Myocyte (in vitro differentiated cells): ENCODE measurements around the gene RPL21. TPM values are rescaled to one million over a fixed set of nuclear protein-coding genes. Genes with fewer than 3 reads are reported as not detected.

Experiments
- DNase-seq: peaks from one replicate; pipeline ENCODE4 v3.0.0-alpha.2; 2012; ENCODE audit warnings: low read depth
- total RNA-seq: library from RNA; depleted of rRNA; stranded (reverse); fragments of >200 nt; gene quantifications from 2 replicates; pipeline ENCODE4 v1.2.3, GENCODE V29; 2014

The RPL21 gene
- total RNA-seq, 1 donor from 2014 or later, result 773 TPM

DNA sequence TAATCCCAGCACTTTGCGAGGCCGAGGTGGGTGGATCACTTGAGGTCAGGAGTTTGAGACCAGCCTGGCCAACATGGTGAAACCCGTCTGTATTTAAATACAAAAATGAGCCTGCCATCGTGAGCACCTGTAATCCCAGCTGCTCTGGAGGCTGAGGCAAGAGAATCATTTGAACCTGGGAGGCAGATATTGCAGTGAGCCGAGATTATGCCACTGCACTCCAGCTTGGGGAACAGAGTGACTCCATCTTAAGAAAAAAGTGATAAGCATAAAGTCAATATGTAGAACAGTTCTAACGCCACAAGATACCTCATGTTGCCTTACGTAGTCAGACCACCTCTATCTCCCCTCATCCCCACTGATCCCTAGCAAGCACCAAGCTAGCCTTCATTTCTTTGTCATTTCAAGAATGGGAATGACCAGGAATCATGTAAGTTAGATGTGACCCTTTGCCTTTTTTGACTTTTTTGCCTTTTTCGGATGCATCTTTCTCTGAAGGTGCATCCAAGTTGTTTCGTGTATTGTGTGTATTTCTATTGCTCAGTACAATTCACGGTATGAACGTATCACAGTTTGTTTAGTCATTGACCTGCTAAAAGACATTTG lies 6.4 kb downstream of the RPL21 start:
- no peak for DNase-seq

DNA sequence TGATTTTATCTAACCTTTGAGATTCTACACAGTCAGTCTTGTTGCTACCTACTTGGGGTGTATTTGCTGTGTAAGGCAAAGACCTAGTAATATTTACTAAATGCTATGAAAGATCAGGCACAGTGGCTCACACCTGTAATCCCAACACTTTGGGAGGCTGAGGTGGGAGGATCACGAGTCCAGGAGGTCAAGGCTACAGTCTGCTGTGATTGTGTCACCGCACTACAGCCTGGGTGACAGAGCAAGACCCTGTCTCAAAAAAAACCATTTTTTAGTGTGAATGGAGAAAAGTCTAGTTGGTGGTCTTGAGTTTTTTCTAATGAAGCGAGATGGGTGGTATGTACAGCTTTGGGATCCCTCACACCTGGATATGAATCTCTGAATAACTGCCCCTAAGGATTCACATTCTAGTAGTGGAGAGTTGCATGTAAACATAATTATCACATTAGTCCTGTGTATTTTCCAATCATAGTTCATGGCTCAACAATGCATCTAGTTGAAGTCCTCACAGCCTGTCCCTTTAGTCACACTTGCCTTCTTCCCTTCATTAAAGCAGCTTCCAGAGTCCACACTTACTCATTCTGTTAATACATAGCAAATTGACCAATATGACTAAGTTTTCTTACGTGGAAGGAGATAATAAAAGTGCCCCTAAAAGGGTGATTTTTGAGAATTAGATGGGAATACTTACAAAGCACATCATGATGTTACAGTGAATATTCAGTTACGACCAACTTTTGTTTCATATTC lies 7.5 kb downstream of the RPL21 start:
- DNase-seq, result no peak

DNA sequence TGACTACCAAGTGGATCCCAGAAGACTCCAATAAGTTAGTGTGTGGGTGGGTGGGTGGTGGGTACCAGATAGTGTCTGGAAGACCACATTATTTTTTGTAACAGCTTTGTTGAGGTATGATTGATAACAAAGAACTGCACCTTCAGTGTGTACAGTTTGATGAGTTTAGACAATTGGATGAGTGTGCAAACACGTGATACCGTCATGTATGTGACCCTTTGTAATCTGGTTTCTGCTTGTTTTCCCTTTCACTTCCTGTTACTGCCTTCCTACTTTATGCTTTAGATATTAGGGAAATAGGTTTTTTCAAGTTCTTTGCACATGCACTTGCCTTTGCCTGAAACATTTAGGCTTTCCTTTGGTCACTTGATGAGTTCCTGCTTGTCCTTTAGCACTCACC lies 8.5 kb downstream of the RPL21 start:
- no peak for DNase-seq

DNA sequence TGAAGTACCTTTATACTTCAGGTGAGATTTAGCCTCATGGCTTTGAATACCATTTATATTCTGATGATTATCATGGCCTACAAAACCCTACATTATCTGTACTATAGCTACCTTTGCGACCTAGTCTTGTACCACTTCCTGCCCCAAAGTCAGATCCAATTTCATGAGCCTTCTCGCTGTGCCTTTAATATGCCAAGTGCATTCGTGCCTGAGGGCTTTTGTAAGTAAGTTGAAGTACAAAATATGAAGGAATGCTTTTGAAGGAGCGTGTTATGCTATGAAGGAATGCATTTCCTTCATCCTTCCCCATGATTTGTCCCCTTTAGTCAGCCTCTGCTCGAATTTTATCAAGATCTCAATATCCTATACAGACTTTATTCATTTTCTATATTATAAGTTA lies 10.0 kb downstream of the RPL21 start:
- no peak for DNase-seq

DNA sequence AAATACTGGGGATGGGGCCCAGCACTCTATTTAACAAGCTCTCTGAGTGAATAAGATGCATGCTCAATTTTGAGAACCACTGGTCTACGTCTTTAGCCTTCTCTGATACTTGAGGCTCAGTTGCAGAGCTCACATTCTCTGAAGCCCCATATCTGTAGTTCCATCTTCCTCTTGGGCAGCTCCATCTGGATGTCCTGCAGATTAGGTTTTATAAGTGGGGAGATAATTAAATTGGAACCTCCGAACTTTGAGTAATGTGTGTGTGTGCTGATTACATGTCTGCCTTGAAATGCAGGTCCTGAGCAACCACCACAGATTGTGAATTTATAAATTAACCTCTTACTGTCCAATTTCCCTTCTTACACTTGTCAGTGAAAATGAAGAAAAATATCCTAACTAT lies 12.1 kb downstream of the RPL21 start:
- DNase-seq, result no peak

DNA sequence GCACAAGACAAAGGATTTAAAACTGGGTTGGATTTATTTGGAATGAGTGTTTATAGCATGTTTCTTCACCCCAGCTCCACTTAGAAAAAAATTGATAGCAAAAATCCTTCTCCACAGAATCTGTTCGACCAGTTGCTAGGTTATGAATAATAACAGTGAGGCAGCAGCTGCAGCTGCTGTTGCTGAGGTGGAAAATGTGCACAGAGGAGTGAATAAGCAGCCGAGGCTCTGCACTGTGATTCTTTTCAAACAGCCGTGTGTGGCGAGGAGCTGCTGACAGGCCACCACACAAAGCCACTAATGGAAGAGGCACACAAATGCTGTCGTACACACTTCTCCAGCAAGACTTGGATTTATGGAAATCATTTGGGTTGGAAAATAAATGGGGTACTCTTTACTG lies 12.8 kb downstream of the RPL21 start:
- peak; percentile 97 for DNase-seq

DNA sequence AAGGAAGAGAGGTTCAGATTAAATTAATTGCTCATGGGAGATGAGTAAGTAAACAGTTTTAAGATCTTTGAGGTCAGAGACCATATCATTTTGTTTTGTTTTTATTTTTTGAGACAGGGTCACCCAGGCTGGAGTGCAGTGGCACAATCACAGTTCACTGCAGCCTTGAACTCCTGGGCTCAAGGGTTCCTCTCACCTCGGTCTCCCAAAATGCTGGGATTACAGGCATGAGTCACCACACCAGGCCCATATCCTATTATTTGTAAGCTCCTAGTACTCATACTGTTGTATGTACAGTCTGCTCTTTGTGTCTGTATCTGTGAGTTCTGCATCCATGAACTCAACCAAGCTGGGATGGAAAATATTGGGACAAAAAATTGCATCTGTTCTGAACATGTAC lies 13.3 kb downstream of the RPL21 start:
- no peak for DNase-seq

DNA sequence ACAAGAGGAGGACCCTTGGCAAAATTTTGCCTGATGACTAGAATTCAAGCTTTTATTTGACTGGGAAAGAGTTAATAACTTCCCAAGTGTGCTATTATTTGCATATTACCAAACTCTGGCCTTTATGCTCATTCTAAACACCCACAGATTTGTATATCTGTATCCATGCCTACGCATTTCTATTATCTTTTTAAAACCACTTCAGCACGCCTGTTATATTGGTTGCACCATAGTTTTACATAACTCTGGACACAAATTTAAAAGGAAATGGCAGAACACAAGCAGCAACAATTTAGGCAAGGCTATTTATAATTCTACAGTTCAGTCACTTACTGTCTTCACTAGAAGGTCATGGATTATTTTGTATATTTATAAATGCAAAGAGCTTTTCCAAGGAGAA lies 15.6 kb downstream of the RPL21 start:
- no peak for DNase-seq

DNA sequence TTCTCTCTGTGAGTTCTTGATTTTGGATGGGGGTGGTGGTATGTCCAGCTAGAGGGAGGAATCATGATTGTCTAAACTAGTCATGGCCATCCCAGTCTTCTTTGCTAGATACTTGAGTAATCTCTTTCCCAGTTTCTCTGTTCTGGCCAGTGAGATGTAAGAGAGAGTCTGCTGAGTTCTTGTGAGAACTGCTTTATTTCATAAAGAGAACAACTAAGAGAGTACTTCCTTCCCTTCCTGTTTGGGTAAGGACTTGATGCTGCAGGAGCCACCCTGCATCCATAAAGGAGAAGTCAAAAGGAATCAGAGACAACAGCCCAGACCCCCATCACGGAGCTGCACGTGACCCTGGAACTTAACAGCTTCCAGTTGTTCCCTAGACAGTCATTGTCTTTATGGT lies 16.2 kb downstream of the RPL21 start:
- no peak for DNase-seq

DNA sequence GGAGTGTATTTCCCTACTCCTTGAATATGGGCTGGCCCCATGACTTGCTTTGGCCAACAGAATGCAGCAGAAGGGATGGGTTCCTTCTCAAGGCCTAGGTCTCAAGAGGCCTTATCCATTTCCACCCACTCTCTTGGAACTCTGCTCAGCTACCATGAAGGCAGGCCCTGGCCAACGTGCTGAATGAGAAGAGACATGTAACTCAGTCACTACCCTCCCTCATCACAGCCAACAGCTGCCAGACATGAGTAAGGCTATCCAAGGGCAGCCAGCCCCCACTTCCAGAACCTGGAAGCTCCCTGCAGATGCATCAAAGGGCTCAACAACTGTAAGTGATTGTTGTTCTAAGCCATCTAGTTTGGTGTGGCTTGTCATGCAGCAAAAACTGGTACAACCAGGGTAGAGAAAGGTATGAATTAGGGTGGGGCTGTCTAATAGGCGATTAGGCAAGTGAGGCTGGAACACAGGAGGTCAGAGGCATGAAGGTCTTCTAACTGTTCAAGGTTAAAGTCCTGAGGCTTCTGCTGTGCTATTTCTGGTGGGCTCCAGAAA lies 17.8 kb downstream of the RPL21 start:
- peak; percentile 74 for DNase-seq

DNA sequence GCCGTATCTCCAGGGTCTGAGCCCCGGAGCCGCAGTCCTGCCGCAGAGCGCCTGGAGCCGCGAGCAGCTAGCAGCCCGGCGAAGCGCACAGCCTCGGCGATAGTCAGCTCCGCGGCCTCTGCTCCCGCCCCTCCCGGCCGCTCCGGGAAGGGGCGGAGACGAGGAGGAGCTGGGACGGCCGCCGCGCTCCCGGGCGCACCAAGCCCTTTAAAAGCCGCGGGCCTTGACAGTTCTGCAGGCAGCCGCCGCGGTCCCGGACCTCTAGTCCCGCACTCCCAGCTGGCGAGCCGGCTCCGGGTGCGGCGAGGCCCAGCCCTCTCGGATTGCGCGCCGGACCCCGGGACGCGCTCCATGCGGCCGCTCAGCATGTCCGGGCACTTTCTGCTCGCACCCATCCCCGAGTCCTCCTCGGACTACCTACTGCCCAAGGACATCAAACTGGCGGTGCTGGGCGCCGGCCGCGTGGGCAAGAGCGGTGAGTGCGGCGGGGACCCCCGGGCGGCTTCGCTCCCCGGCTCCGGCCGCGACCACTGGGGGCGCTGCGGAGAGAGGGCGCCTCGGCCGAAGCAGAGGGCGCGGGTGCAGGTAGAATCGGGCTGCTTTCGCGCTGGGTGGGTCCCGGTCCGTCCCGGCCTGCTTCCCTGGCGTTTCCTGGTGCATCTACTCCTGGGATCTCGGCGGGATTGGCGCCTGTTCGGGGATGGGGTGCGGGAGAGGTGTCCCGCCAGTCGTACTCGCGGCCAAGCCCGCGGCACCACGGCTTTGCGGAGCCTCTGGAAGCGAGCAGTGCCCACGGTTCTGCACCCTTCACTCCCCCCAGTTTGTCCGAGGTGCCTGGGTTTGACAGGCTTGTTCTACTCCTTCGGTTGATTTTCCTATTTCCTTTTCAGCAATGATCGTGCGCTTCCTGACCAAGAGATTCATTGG lies 19.5 kb downstream of the RPL21 start, which contains the start of gene RASL11A:
Gene RASL11A, plus strand, starts transcription at position 237 of the 927 bp plus-strand sequence. Its CDS starts 115 bp downstream, at position 352.
- peak; percentile 91 for DNase-seq

DNA sequence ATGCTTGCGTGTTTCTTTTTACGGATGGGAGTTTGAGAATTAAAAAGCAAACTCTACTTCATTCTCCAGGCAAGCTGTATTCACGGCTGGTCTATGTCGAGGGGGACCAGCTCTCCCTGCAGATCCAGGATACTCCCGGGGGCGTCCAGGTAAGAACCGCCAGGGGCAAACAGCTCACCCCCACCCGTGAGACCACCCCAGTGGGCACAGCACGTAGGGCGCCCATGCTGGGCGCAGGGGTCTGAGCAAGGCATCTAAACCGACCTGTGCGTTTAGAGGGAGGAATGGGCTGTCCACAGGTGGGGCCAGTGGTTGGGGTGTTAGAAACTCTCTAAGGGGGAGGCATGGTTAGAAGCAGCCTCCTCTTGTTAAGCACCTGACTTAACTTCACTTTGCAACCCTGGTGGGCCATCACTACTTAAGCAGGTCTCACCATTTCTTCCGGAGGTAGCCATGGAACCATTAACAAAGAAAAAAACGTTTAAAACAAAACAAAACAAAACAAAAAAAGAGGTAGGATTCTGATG lies 20.3 kb downstream of the RPL21 start:
- DNase-seq, result no peak

DNA sequence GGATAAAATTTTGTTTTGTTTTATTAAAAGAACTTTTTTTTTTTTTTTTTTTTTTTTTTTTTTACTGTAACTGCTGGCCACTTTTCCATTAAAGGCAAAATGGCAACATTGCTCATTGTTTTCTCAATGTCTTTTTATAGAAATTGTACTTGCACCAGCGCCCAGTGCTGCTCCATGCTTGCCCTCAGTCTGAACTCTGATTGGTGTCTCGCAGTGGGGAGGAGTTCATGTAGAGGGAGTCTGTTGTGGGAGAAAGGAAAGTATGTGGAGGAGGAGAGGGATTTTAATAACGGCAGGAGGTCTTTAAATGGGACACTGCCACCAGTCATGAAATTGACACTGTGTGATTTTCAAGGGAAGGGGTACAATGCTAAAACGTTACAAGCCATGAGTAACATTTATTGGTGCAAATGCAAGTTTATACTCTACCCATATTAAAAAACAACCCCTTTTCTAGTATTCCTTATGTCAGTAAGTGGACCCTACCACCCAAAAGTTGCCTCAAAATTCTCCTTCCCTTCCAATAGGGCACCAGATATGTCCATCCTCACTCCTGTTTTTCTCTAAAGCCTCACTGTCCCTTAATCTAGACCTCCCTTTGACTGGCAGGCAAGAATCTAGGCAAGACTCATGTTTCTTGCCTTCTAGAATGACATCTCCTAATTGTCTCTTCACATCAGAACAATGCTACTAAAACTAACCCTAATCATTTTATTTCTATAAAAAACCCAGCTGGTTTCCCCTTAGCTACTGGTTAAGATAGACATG lies 22.5 kb downstream of the RPL21 start:
- DNase-seq, result peak; percentile 50

DNA sequence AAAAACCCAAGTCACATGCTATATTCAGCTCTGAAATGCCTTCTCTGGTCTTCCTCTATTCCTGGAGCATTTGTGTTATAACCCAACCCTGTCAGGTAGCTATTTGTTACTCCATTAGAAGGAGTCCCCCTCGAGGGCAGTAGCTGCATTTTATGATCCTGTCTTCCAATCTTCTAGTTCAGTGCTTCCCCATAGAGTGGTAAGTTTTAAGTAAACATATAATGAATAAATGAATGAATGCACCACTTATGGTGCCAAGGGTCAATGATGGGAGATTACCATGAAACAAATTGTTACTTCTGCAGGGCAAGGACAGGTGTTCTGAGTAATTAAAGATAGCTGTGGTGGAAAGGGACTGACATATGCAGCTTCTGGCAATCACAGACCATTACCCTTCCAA lies 23.3 kb downstream of the RPL21 start:
- no peak for DNase-seq

DNA sequence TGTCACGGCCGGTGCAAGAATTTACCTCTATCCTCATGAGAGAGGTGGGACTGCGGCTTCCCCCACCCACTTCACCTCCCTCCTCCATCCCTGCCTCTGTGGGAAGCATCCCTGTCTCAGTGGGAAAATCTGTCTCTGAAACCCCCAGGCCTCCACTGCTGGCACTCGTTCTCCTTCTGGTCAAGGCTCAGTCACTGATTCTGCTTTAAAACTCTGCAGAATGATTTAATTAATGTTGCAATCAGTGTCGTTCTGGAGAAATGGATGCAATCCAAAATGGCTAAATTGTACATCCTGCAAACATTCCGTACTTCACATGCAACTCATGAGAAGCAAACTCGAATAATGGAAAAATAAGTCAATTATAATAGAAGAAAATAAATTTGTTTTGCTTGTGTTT lies 24.8 kb downstream of the RPL21 start:
- no peak for DNase-seq

DNA sequence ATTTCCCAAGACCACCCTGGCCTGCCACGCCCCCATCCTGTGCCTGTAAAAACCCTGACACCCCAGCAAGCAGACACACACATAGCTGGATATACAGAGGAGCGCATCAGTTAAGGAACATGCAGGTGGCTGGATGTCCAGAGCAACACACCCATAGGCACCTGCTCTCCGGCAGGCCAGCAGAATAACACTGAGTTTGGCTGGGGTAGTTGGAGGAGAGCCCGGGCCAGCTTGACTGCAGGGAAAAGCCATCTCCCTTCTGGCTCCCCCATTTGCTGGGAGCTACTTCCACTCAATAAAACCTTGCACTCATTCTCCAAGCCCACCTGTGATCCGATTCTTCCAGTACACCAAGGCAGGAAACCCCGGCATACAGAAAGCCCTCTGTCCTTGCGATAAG lies 28.1 kb downstream of the RPL21 start:
- no peak for DNase-seq

DNA sequence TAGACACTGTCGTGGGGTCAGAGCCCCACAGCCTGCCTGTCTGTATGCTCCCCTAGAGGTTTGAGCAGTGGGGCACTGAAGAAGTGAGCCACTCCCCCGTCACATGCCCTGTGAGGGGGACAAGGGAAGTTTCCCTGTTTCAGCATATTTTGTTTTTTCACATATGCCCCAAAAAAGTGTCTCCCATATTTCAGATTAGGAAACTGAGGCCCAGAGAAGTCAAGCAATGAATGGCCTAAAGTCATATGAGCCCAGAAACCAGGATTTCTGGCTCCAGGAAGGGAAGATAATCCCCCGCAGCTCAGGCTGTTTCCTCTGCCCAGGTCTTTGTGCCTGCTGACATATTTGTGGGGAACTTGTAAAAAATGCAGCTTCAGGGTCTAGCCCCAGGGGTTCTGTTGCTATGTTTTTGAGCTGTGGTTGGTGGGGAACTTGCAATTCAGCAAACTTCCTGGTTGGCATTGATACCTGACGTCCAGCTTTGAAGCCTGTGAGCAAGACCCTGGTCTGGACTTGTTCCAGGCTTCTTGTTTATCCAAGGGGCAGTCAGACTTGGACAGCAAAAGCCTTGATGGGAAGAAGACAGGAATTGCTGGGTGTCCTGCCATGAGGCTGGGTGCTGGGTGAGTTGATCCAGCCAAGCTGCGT lies 28.8 kb downstream of the RPL21 start:
- no peak for DNase-seq

DNA sequence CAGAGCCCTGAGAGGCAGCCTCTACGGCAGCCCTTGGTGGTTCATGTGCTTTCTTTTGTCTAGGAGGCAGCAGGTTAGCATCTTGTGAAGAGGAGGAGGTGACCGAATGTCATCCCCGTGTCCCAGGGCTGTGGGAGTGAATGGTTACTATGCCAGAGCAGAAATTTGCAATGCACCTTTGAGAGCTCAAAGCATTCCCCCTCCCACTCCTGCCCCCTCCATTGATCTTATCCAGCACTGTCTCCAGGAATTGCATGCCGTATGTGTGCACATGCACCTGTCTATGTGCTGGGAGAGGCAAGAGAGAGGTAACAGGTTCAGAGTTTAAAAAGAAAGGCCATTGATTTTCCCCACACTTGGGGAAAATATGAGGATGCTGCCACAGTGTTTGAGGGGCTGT lies 29.5 kb downstream of the RPL21 start:
- DNase-seq, result no peak

DNA sequence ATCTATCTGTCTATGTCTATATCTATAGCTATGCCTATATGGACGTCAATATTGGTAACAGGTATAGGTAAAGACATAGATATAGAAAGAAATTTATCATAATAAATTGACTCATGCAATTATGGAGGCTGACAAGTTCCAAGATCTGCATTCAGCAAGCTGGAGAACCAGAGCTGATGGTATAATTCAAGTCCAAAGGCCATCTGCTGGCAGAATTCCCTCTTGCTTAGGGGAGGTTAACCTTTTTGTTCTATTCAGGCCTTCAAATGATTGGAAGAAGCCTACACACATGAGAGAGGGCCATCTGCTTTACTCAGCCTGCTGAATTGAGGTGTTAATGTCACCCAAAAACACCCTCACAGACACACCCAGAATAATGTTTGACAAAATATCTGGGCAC lies 30.1 kb downstream of the RPL21 start:
- DNase-seq, result no peak

DNA sequence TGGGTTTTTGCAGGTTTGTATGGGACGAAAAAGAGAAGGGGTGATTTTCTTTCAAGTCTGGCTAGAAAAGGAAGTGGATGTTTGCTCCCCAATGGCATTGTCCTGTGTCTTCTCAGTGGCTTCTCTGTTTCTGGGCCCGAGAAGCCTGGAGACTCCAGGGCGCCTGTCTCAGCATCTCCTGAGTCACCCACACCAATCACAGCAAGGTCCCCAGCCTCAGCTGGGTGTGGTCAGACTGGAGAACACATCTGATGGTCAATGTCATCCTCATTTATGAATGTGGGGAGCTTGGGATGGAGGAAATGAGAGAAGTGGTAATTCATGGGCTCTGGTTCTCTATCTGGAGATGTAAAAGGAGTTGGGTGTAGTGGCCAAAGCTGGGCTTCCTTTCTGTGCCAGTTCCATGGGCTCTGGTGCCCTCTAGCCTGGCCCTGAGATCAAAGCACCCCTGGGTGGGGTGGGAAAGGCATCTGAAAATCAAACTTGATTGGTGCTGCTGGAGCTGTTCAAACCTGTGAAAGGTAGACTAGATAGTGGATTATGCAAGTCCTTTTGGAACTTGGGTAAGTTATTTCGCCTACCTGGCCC lies 32.6 kb downstream of the RPL21 start:
- DNase-seq, result peak; percentile 63
